ENCODE measurements around the gene FGD2. TPM values are rescaled to one million over a fixed set of nuclear protein-coding genes. Genes with fewer than 3 reads are reported as not detected.

FGD2 gene
- total and polyA plus RNA-seq, 10 of the 15 experiments (the other 5 are each of a cell fraction or from before 2014, with no cell fraction given): 5.2 to 88.1 (median 33.2) TPM

- TF ChIP-seq RUNX3 (IDR thresholded peaks at IDR 0.05; ENCODE audit: low read length) (peak; percentile 86), BMI1 (IDR thresholded peaks at IDR 0.05; ENCODE audit: borderline replicate concordance) (no peak), MYC (IDR thresholded peaks at IDR 0.05; ENCODE audit: insufficient read depth, insufficient read length, insufficient replicate concordance, low read length, severe bottlenecking) (no peak), RAD51 (IDR thresholded peaks at IDR 0.05) (no peak), POLR2AphosphoS5 (IDR thresholded peaks at IDR 0.05; ENCODE audit: low read length) (no peak), SPI1 (IDR thresholded peaks at IDR 0.05; ENCODE audit: borderline replicate concordance, insufficient read depth, low read depth, low read length) (peak; percentile 91), NR2F1 (conservative IDR thresholded peaks at IDR 0.05) (peak; percentile 53; the same call in 1 of the 2 replicates), ETV6 (conservative IDR thresholded peaks at IDR 0.05 in 1 of 2, IDR thresholded peaks at IDR 0.05 in 1 of 2; ENCODE audit: borderline replicate concordance in 1 of 2, low read depth in 1 of 2) (peak in 1 of 2 experiments; percentile 98; a peak in 2 of 4 replicates), NFYB (IDR thresholded peaks at IDR 0.05; ENCODE audit: insufficient read depth, low read depth, low read length) (no peak), NFXL1 (IDR thresholded peaks at IDR 0.05; ENCODE audit: borderline replicate concordance) (no peak), TAF1 (IDR thresholded peaks at IDR 0.05; ENCODE audit: borderline replicate concordance, low read depth, low read length) (no peak), FOXK2 (IDR thresholded peaks at IDR 0.05) (no peak), SREBF2 (IDR thresholded peaks at IDR 0.05; ENCODE audit: low read length) (no peak), EED (IDR thresholded peaks at IDR 0.05; ENCODE audit: low read depth) (peak; percentile 91), YY1 (IDR thresholded peaks at IDR 0.05; ENCODE audit: low read depth, low read length) (no peak), EGR1 (IDR thresholded peaks at IDR 0.05; ENCODE audit: borderline replicate concordance in 1 of 2, low read depth in 2 of 2, low read length in 2 of 2) (peak in 1 of 2 experiments; percentile 63; a peak in 2 of 3 replicates), NBN (IDR thresholded peaks at IDR 0.05) (no peak), SP1 (IDR thresholded peaks at IDR 0.05; ENCODE audit: low read depth, low read length) (peak; percentile 9), PKNOX1 (IDR thresholded peaks at IDR 0.05) (no peak)
Observed at GRCh38 chr6:37050045-37050853, 44.8 kb downstream of the FGD2 start (continued).
